ENCODE data around the gene ELMO1. TPM values are rescaled to one million over a fixed set of nuclear protein-coding genes. Genes with fewer than 3 reads are reported as not detected.

Gene ELMO1
- total and polyA plus RNA-seq, 8 donors = 3.0 to 20.6 (median 6.6) TPM

DNA sequence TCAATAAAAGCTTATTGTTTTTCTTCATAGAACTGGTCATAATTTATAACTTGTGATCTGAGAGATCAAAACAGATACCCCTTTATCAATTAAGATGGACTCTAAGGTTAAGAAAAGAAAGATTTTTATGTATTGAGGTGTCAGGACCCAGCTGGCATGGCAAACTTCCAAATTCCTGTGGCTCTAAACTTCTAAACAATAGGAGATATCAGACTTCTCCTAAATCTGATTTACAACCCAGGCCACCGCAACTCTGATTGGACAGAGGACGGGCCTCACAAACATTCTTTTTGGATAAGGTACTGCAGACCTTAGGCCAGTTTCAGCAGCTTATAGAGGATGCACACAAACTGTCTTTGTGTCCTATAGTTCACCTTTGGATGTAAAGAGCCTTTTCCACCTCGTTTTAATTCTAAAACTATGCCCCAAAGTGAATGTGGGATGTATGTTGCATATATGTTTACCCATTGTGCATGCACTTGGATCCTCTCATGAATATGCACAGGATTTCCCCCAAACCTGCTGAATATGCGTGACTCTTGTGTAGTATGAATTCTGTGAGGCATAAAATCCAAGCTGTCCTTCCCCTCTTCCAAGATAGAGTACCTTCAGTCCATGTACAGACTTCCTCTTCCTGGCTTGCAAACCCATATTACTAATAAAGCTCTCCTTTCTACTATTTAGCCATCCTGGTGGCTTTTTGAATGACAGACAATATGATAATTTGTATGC is 69.0 kb downstream of the ELMO1 start:
- intact Hi-C loops (cut with DNase I) = no loop called here
- H3K36me3 ChIP-seq = no peaks in the 10 kb centered on the region
- TF ChIP-seq, protein P1, sequence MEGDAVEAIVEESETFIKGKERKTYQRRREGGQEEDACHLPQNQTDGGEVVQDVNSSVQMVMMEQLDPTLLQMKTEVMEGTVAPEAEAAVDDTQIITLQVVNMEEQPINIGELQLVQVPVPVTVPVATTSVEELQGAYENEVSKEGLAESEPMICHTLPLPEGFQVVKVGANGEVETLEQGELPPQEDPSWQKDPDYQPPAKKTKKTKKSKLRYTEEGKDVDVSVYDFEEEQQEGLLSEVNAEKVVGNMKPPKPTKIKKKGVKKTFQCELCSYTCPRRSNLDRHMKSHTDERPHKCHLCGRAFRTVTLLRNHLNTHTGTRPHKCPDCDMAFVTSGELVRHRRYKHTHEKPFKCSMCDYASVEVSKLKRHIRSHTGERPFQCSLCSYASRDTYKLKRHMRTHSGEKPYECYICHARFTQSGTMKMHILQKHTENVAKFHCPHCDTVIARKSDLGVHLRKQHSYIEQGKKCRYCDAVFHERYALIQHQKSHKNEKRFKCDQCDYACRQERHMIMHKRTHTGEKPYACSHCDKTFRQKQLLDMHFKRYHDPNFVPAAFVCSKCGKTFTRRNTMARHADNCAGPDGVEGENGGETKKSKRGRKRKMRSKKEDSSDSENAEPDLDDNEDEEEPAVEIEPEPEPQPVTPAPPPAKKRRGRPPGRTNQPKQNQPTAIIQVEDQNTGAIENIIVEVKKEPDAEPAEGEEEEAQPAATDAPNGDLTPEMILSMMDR (IDR thresholded peaks at IDR 0.05) = no peak
- H3K27ac ChIP-seq = no peak overlapping the region
- no peak for FAIRE-seq
- no peaks in the 10 kb centered on the region for H3K27me3 ChIP-seq
- WGBS, 2 donors = 59 to 66% methylated on average over 4 of the region's 4 CpGs
- no peaks in the 10 kb centered on the region for H3K9me3 ChIP-seq
- no peak overlapping the region for H3K4me3 ChIP-seq
- no peak for ATAC-seq
- DNase-seq = no peak
- no peaks in the 10 kb centered on the region for H3K4me1 ChIP-seq

- FAIRE-seq = no peak
- ATAC-seq = no peak
- H3K27ac ChIP-seq = no peak overlapping the region
- H3K4me1 ChIP-seq = no peaks in the 10 kb centered on the region
- no peak for DNase-seq
- H3K4me3 ChIP-seq = no peak overlapping the region
- TF ChIP-seq, protein P1 (IDR thresholded peaks at IDR 0.05) = no peak
- intact Hi-C loops (cut with DNase I) = no loop called here
- 83 to 94% methylated on average over 5 of the region's 5 CpGs for WGBS, 2 donors
- no peaks in the 10 kb centered on the region for H3K9me3 ChIP-seq
- H3K27me3 ChIP-seq = no peaks in the 10 kb centered on the region
- no peaks in the 10 kb centered on the region for H3K36me3 ChIP-seq
Observed at GRCh38 chr7:37377231-37377630, 71.4 kb downstream of the ELMO1 start.

DNA sequence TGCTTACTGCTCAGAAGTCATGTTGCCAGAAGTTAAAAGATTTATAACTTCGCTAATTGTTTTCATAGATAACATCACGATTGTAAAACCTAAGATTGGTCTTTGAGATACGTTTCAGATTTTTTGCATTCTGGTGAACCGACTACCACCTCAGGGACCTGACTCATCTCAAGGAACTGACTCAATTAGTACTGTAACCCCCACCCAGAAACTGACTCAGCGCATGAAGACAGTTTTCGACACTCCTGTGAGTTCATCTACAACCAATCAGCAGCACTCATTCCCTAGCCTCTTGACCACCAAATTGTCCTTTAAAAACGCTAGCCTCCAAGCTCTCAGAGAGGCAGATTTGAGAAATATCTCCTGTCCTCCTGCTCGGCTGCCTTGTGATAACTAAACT is 72.3 kb downstream of the ELMO1 start:
- Histone ChIP-seq H3K4me3 (no peak overlapping the region), H3K9me3 (no peaks in the 10 kb centered on the region), H3K27ac (no peak overlapping the region), H3K27me3 (no peaks in the 10 kb centered on the region), H3K4me1 (no peaks in the 10 kb centered on the region), H3K36me3 (no peaks in the 10 kb centered on the region)
- TF ChIP-seq, protein P1 (IDR thresholded peaks at IDR 0.05) = no peak
- DNase-seq = no peak
- WGBS, 2 donors = 72 to 76% methylated on average over 8 of the region's 8 CpGs
- ATAC-seq = no peak
- no peak for FAIRE-seq
- intact Hi-C loops (cut with DNase I) = no loop called here

GRCh38 chr7:37372750-37373149 is 75.9 kb downstream of the ELMO1 start:
- DNase-seq (no peak), FAIRE-seq (no peak), ATAC-seq (no peak)
- intact Hi-C loops (cut with DNase I) = no loop called here
- H3K9me3 ChIP-seq = no peaks in the 10 kb centered on the region
- no peaks in the 10 kb centered on the region for H3K27me3 ChIP-seq
- no peaks in the 10 kb centered on the region for H3K36me3 ChIP-seq
- TF ChIP-seq, protein P1 (IDR thresholded peaks at IDR 0.05) = no peak
- WGBS, 2 donors = 79 to 91% methylated on average over 3 of the region's 3 CpGs
- no peaks in the 10 kb centered on the region for H3K4me1 ChIP-seq
- no peak overlapping the region for H3K4me3 ChIP-seq
- no peak overlapping the region for H3K27ac ChIP-seq

- FAIRE-seq (no peak), DNase-seq (no peak), ATAC-seq (no peak)
- intact Hi-C loops (cut with DNase I) = no loop called here
- Histone ChIP-seq H3K4me3 (no peak overlapping the region), H3K27me3 (no peaks in the 10 kb centered on the region), H3K36me3 (no peaks in the 10 kb centered on the region), H3K9me3 (no peaks in the 10 kb centered on the region), H3K27ac (no peak overlapping the region), H3K4me1 (no peaks in the 10 kb centered on the region)
- 64 to 68% methylated on average over 5 of the region's 5 CpGs for WGBS, 2 donors
- TF ChIP-seq, protein P1 (IDR thresholded peaks at IDR 0.05) = no peak
Observed at GRCh38 chr7:37371755-37372154, 76.9 kb downstream of the ELMO1 start.

All from pancreas (tissue), 10 donors.